A549 (cell line): Measurements from ENCODE around the gene PARD6B.

Experiments
- BHLHE40 ChIP-seq: IDR thresholded peaks from 2 replicates; pipeline ENCODE4 v1.6.1; 2012; ENCODE audit warnings: low read depth, low read length, inconsistent platforms
- CEBPB ChIP-seq, 2 experiments: fragments of >200 bp in 1 of 2; sonication (Bioruptor Twin) in 1 of 2; formaldehyde crosslinking in 1 of 2; IDR thresholded peaks; 2 replicates each; pipeline ENCODE4 v1.6.1; 2012 to 2016
- CHD2 ChIP-seq: fragments of 150-350 bp; IDR thresholded peaks from 2 replicates; pipeline ENCODE4 v1.6.1; 2014; ENCODE audit warnings: low read length; ENCODE audit not compliant: partially characterized antibody
- CTCF ChIP-seq: fragments of >200 bp; sonication (Bioruptor Twin); formaldehyde crosslinking; IDR thresholded peaks from 3 replicates; pipeline ENCODE4 v1.5.1; 2016
- EP300 ChIP-seq, 2 experiments: fragments of >200 bp; sonication (Bioruptor Twin); formaldehyde crosslinking; IDR thresholded peaks; 2 replicates in 1 of 2; 3 replicates in 1 of 2; pipeline ENCODE4 v1.6.1; 2016 to 2017
- KDM1A ChIP-seq: fragments of 200-600 bp; sonication (generic); IDR thresholded peaks from 2 replicates; pipeline ENCODE4 v1.6.1; 2016; ENCODE audit warnings: low read depth, mild to moderate bottlenecking
- POLR2A ChIP-seq: IDR thresholded peaks from 2 replicates; pipeline ENCODE4 v1.6.1; 2012; ENCODE audit warnings: mild to moderate bottlenecking, low read length
- POLR2AphosphoS2 ChIP-seq: conservative IDR thresholded peaks from 2 replicates; pipeline ENCODE4 v1.6.1; 2012; ENCODE audit warnings: low read length, improper control_type of control experiment, inconsistent platforms
- SREBF2 ChIP-seq: fragments of 450-650 bp; IDR thresholded peaks from 2 replicates; pipeline ENCODE4 v1.6.1; 2014; ENCODE audit warnings: mild to moderate bottlenecking, moderate library complexity
- TP53 ChIP-seq: fragments of 250-450 bp; sonication (Bioruptor Pico); IDR thresholded peaks from 2 replicates; pipeline ENCODE4 v1.5.0; 2021; ENCODE audit warnings: mild to moderate bottlenecking, moderate library complexity
- TF ChIP-seq, protein P1 (sequence below): fragments of 200-600 bp; sonication (generic); IDR thresholded peaks from 2 replicates; pipeline ENCODE4 v1.6.1; 2016; ENCODE audit warnings: antibody characterized with exemption, mild to moderate bottlenecking, moderate library complexity

- no peak for TF ChIP-seq BHLHE40
- no peak for TF ChIP-seq EP300 (IDR thresholded peaks at IDR 0.05)
- TF ChIP-seq SREBF2: no peak
- TF ChIP-seq TP53 (CRISPR knock-in tag): no peak
- no peak for TF ChIP-seq CTCF
- TF ChIP-seq, protein P1, sequence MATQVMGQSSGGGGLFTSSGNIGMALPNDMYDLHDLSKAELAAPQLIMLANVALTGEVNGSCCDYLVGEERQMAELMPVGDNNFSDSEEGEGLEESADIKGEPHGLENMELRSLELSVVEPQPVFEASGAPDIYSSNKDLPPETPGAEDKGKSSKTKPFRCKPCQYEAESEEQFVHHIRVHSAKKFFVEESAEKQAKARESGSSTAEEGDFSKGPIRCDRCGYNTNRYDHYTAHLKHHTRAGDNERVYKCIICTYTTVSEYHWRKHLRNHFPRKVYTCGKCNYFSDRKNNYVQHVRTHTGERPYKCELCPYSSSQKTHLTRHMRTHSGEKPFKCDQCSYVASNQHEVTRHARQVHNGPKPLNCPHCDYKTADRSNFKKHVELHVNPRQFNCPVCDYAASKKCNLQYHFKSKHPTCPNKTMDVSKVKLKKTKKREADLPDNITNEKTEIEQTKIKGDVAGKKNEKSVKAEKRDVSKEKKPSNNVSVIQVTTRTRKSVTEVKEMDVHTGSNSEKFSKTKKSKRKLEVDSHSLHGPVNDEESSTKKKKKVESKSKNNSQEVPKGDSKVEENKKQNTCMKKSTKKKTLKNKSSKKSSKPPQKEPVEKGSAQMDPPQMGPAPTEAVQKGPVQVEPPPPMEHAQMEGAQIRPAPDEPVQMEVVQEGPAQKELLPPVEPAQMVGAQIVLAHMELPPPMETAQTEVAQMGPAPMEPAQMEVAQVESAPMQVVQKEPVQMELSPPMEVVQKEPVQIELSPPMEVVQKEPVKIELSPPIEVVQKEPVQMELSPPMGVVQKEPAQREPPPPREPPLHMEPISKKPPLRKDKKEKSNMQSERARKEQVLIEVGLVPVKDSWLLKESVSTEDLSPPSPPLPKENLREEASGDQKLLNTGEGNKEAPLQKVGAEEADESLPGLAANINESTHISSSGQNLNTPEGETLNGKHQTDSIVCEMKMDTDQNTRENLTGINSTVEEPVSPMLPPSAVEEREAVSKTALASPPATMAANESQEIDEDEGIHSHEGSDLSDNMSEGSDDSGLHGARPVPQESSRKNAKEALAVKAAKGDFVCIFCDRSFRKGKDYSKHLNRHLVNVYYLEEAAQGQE: no peak
- TF ChIP-seq CEBPB (IDR thresholded peaks at IDR 0.05): no peak
- TF ChIP-seq CHD2: no peak
- peak; percentile 56 for TF ChIP-seq POLR2A
- no peak for TF ChIP-seq KDM1A
- TF ChIP-seq POLR2AphosphoS2: no peak
These were observed 670 bp upstream of the PARD6B start for GRCh38 chr20:50730765-50731054.
